Neural progenitor cell (in vitro differentiated cells): Measurements from ENCODE around the gene ERMARD. TPM values are rescaled to one million over a fixed set of nuclear protein-coding genes. Genes with fewer than 3 reads are reported as not detected.
A peak's percentile ranks its signal among the peaks of the same experiment; 100 is the strongest.

Source experiments
- DNase-seq: peaks from one replicate; pipeline ENCODE4 v3.0.0-alpha.2; 2016; ENCODE audit warnings: low spot score
- H2AFZ ChIP-seq: fragments of 200-600 bp; sonication (generic); replicated peaks from 2 replicates; pipeline ENCODE4 v1.6.1; 2016; ENCODE audit warnings: antibody characterized with exemption
- H3F3A ChIP-seq: fragments of 200-600 bp; sonication (generic); 2 replicates; pipeline ENCODE4 v1.6.1; 2016; ENCODE audit warnings: antibody characterized with exemption, low read depth
- H3K27ac ChIP-seq: fragments of 200-600 bp; sonication (generic); 2 replicates; pipeline ENCODE4 v1.5.1; 2016; ENCODE audit warnings: mild to moderate bottlenecking
- H3K27me3 ChIP-seq: fragments of 200-600 bp; sonication (generic); 2 replicates; pipeline ENCODE4 v1.6.1; 2016; ENCODE audit warnings: mild to moderate bottlenecking, moderate library complexity
- H3K36me3 ChIP-seq: fragments of 200-600 bp; sonication (generic); 2 replicates; pipeline ENCODE4 v1.5.1; 2016
- H3K4me1 ChIP-seq: fragments of 200-600 bp; sonication (generic); 2 replicates; pipeline ENCODE4 v1.6.1; 2016; ENCODE audit warnings: mixed run types
- H3K4me2 ChIP-seq: fragments of 200-600 bp; sonication (generic); 2 replicates; pipeline ENCODE4 v1.6.1; 2016
- H3K4me3 ChIP-seq: fragments of 200-600 bp; sonication (generic); 2 replicates; pipeline ENCODE4 v1.5.1; 2016
- H3K79me2 ChIP-seq: fragments of 200-600 bp; sonication (generic); 2 replicates; pipeline ENCODE4 v1.6.1; 2016; ENCODE audit warnings: low read depth
- H3K9ac ChIP-seq: fragments of 200-600 bp; sonication (generic); 2 replicates; pipeline ENCODE4 v1.6.1; 2016
- H3K9me3 ChIP-seq: fragments of 200-600 bp; sonication (generic); 2 replicates; pipeline ENCODE4 v1.5.1; 2016; ENCODE audit warnings: low read depth
- H4K20me1 ChIP-seq: fragments of 200-600 bp; sonication (generic); 2 replicates; pipeline ENCODE4 v1.6.1; 2016; ENCODE audit warnings: low read depth
- H3K27ac Mint-ChIP-seq: 3 replicates; pipeline ENCODE4 v1.8.0; 2021; ENCODE audit warnings: mixed read lengths
- H3K27me3 Mint-ChIP-seq: 2 replicates; pipeline ENCODE4 v1.8.0; 2022; ENCODE audit warnings: low read depth, mild to moderate bottlenecking, inconsistent platforms, moderate library complexity, mixed read lengths; ENCODE audit not compliant: insufficient read depth
- H3K36me3 Mint-ChIP-seq: 3 replicates; pipeline ENCODE4 v1.8.0; 2021; ENCODE audit warnings: mixed read lengths
- H3K4me1 Mint-ChIP-seq: 3 replicates; pipeline ENCODE4 v1.8.0; 2021; ENCODE audit warnings: mixed read lengths
- H3K4me3 Mint-ChIP-seq: 3 replicates; pipeline ENCODE4 v1.8.0; 2021; ENCODE audit warnings: mild to moderate bottlenecking, moderate library complexity, mixed read lengths
- H3K9me3 Mint-ChIP-seq: 3 replicates; pipeline ENCODE4 v1.8.0; 2020; ENCODE audit warnings: mixed read lengths
- CTCF ChIP-seq: fragments of 200-600 bp; sonication (generic); IDR thresholded peaks from 2 replicates; pipeline ENCODE4 v1.5.1; 2017; ENCODE audit warnings: antibody characterized with exemption, mild to moderate bottlenecking
- EZH2 ChIP-seq: fragments of 200-600 bp; sonication (generic); IDR thresholded peaks from 2 replicates; pipeline ENCODE4 v1.6.1; 2017; ENCODE audit warnings: antibody characterized with exemption, mild to moderate bottlenecking, moderate library complexity
- EZH2phosphoT487 ChIP-seq: fragments of 200-600 bp; sonication (generic); IDR thresholded peaks from 2 replicates; pipeline ENCODE4 v1.6.1; 2017; ENCODE audit warnings: antibody characterized with exemption
- total RNA-seq: library from RNA; depleted of rRNA; stranded (reverse); fragments of >200 nt; gene quantifications from 2 replicates; pipeline ENCODE4 v1.2.3, GENCODE V29; 2015; ENCODE audit warnings: low replicate concordance

The ERMARD gene
- total RNA-seq, 1 donor from 2014 or later, result 31.4 TPM

GRCh38 chr6:169789146-169789943 lies 37.9 kb downstream of the ERMARD start:
- DNase-seq, result no peak
- no peaks in the 10 kb centered on the region for H3K9me3 ChIP-seq
- peak overlapping the region; percentile 81 for H3K4me2 ChIP-seq
- peaks cover 5% of the 10 kb centered on the region for H3K27me3 Mint-ChIP-seq
- H3K4me3 ChIP-seq, result peak overlapping the region; percentile 39
- peaks cover 4% of the 10 kb centered on the region for H3F3A ChIP-seq
- H3K4me1 ChIP-seq, result peaks cover 4% of the 10 kb centered on the region
- no peak overlapping the region for H3K27ac ChIP-seq
- no peak overlapping the region for H3K9ac ChIP-seq
- H4K20me1 ChIP-seq, result no peaks in the 10 kb centered on the region
- peaks cover 2% of the 10 kb centered on the region for H3K36me3 Mint-ChIP-seq
- no peaks in the 10 kb centered on the region for H3K36me3 ChIP-seq
- H3K79me2 ChIP-seq, result no peaks in the 10 kb centered on the region
- peaks cover 18% of the 10 kb centered on the region for H3K27me3 ChIP-seq
- no peaks in the 10 kb centered on the region for H3K9me3 Mint-ChIP-seq
- H3K4me3 Mint-ChIP-seq, result peak overlapping the region; percentile 84
- H3K4me1 Mint-ChIP-seq, result peaks cover 35% of the 10 kb centered on the region
- TF ChIP-seq EZH2phosphoT487, result no peak
- TF ChIP-seq CTCF, result peak; percentile 4
- H3K27ac Mint-ChIP-seq, result peak overlapping the region; percentile 55
- peak overlapping the region; percentile 95 for H2AFZ ChIP-seq

- Histone ChIP-seq H3K9me3 (no peaks in the 10 kb centered on the region), H3K9ac (no peak overlapping the region), H4K20me1 (no peaks in the 10 kb centered on the region), H3K4me2 (peak overlapping the region; percentile 81), H3K4me3 (peak overlapping the region; percentile 39), H3K36me3 (no peaks in the 10 kb centered on the region), H3K27me3 (peaks cover 18% of the 10 kb centered on the region), H2AFZ (peak overlapping the region; percentile 95), H3K4me1 (peaks cover 4% of the 10 kb centered on the region), H3K27ac (no peak overlapping the region), H3F3A (peaks cover 4% of the 10 kb centered on the region), H3K79me2 (no peaks in the 10 kb centered on the region)
- TF ChIP-seq EZH2phosphoT487 (no peak), EZH2 (no peak), CTCF (peak; percentile 89)
- peaks cover 38% of the 10 kb centered on the region for H3K4me1 Mint-ChIP-seq
- peak; percentile 89 for DNase-seq
- H3K27me3 Mint-ChIP-seq, result peaks cover 6% of the 10 kb centered on the region
- peak overlapping the region; percentile 84 for H3K27ac Mint-ChIP-seq
- H3K36me3 Mint-ChIP-seq, result no peaks in the 10 kb centered on the region
- H3K4me3 Mint-ChIP-seq, result peak overlapping the region; percentile 84
- H3K9me3 Mint-ChIP-seq, result no peaks in the 10 kb centered on the region
These were observed 38.8 kb downstream of the ERMARD start for GRCh38 chr6:169789944-169790927.

GRCh38 chr6:169791721-169792131 lies 40.3 kb downstream of the ERMARD start:
- Histone ChIP-seq H3K4me2 (no peak overlapping the region), H2AFZ (no peak overlapping the region), H3K4me3 (no peak overlapping the region), H3K27ac (no peak overlapping the region), H3K36me3 (no peaks in the 10 kb centered on the region), H3K4me1 (peaks cover 4% of the 10 kb centered on the region), H3K27me3 (peaks cover 18% of the 10 kb centered on the region), H3K9ac (no peak overlapping the region), H3K79me2 (no peaks in the 10 kb centered on the region), H3K9me3 (no peaks in the 10 kb centered on the region), H3F3A (peaks cover 4% of the 10 kb centered on the region), H4K20me1 (no peaks in the 10 kb centered on the region)
- TF ChIP-seq EZH2phosphoT487, result no peak
- no peak for TF ChIP-seq EZH2
- TF ChIP-seq CTCF, result no peak
- no peaks in the 10 kb centered on the region for H3K36me3 Mint-ChIP-seq
- no peak overlapping the region for H3K4me3 Mint-ChIP-seq
- H3K27me3 Mint-ChIP-seq, result peaks cover 6% of the 10 kb centered on the region
- H3K4me1 Mint-ChIP-seq, result peaks cover 39% of the 10 kb centered on the region
- DNase-seq, result no peak
- H3K9me3 Mint-ChIP-seq, result no peaks in the 10 kb centered on the region
- no peak overlapping the region for H3K27ac Mint-ChIP-seq
